Transverse colon (tissue), 4 donors: Measurements from ENCODE around the gene SENP8.

Experiments used
- CTCF ChIP-seq, 5 experiments: fragments of 200-600 bp in 3 of 5; fragments of 450-650 bp in 2 of 5; sonication (generic) in 3 of 5; IDR thresholded peaks; 1 replicate in 2 of 5; 2 replicates in 3 of 5; pipeline ENCODE4 v1.5.1; 2016 to 2017; ENCODE audit warnings: antibody characterized with exemption in 5 of 5, inconsistent platforms in 3 of 5, mild to moderate bottlenecking in 2 of 5, moderate library complexity in 1 of 5
- EP300 ChIP-seq: sonication (generic); formaldehyde crosslinking; IDR thresholded peaks from one replicate; pipeline ENCODE4 v1.6.1; 2017; ENCODE audit warnings: antibody characterized with exemption, low read depth
- POLR2A ChIP-seq: fragments of 450-650 bp; IDR thresholded peaks from one replicate; pipeline ENCODE4 v1.6.1; 2016; ENCODE audit warnings: antibody characterized with exemption, mild to moderate bottlenecking, moderate library complexity
- POLR2AphosphoS5 ChIP-seq, 3 donors: sonication (generic); formaldehyde crosslinking; IDR thresholded peaks; one replicate each; pipeline ENCODE4 v1.6.1; 2016; ENCODE audit warnings: antibody characterized with exemption in 3 of 3

- no peak for TF ChIP-seq CTCF (IDR thresholded peaks at IDR 0.05)
- TF ChIP-seq POLR2AphosphoS5 (IDR thresholded peaks at IDR 0.05): no peak
- TF ChIP-seq POLR2A: peak; percentile 13
- TF ChIP-seq EP300: no peak
Measured at GRCh38 chr15:72169921-72170611, 51.9 kb downstream of the SENP8 start.
